ENCODE data around the gene NEK1. TPM values are rescaled to one million over a fixed set of nuclear protein-coding genes. Genes with fewer than 3 reads are reported as not detected.

Gene NEK1
- total RNA-seq, 1 donor from 2014 or later, result 11.0 TPM

GRCh38 chr4:169420291-169420690, 192.1 kb downstream of the NEK1 start:
- no peak for DNase-seq (ENCODE audit: low spot score in 2 of 2)
- Histone ChIP-seq H3K36me3 (peaks cover 0 to 2% of the 10 kb centered on the region in 2 donors), H3K27ac (no peak overlapping the region), H3K9me3 (no peaks in the 10 kb centered on the region), H3K4me1 (no peaks in the 10 kb centered on the region), H3K4me3 (no peak overlapping the region), H3K27me3 (no peaks in the 10 kb centered on the region)
- TF ChIP-seq, protein P1, sequence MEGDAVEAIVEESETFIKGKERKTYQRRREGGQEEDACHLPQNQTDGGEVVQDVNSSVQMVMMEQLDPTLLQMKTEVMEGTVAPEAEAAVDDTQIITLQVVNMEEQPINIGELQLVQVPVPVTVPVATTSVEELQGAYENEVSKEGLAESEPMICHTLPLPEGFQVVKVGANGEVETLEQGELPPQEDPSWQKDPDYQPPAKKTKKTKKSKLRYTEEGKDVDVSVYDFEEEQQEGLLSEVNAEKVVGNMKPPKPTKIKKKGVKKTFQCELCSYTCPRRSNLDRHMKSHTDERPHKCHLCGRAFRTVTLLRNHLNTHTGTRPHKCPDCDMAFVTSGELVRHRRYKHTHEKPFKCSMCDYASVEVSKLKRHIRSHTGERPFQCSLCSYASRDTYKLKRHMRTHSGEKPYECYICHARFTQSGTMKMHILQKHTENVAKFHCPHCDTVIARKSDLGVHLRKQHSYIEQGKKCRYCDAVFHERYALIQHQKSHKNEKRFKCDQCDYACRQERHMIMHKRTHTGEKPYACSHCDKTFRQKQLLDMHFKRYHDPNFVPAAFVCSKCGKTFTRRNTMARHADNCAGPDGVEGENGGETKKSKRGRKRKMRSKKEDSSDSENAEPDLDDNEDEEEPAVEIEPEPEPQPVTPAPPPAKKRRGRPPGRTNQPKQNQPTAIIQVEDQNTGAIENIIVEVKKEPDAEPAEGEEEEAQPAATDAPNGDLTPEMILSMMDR (IDR thresholded peaks at IDR 0.05), result no peak
- intact Hi-C loops (cut with DNase I), result no loop called here

DNA sequence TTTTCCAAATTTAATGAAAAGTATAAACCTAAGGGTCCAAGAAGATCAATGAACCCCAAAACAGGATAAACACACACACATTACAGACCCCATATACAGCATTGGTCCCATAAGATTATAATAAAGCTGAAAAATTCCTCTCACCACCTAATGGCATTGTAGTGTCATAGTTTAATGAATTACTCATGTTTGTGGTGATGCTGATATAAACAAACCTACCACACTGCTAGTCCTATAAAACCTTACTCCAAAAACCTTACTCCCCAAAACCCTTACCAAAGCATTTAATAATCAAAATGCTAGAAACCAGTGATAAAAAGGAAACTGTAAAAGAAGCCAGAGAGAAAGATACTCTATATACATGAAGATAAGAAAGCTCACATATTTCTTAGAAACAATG, 193.5 kb downstream of the NEK1 start:
- Histone ChIP-seq H3K36me3 (no peaks in the 10 kb centered on the region), H3K27ac (no peak overlapping the region), H3K4me3 (no peak overlapping the region), H3K4me1 (no peaks in the 10 kb centered on the region), H3K27me3 (no peaks in the 10 kb centered on the region), H3K9me3 (no peaks in the 10 kb centered on the region)
- DNase-seq (ENCODE audit: low spot score in 2 of 2), result no peak
- intact Hi-C loops (cut with DNase I), result no loop called here
- TF ChIP-seq, protein P1 (IDR thresholded peaks at IDR 0.05), result no peak

- H3K9me3 ChIP-seq, result no peaks in the 10 kb centered on the region
- DNase-seq (ENCODE audit: low spot score in 2 of 2), result no peak
- H3K4me3 ChIP-seq, result no peak overlapping the region
- H3K27me3 ChIP-seq, result no peaks in the 10 kb centered on the region
- H3K36me3 ChIP-seq, result no peaks in the 10 kb centered on the region
- TF ChIP-seq, protein P1 (IDR thresholded peaks at IDR 0.05), result no peak
- no peak overlapping the region for H3K27ac ChIP-seq
- H3K4me1 ChIP-seq, result no peaks in the 10 kb centered on the region
- intact Hi-C loops (cut with DNase I), result no loop called here
Observed at GRCh38 chr4:169417629-169418282, 194.6 kb downstream of the NEK1 start.

- H3K4me3 ChIP-seq, result no peak overlapping the region
- DNase-seq (ENCODE audit: low spot score in 2 of 2), result no peak
- no peaks in the 10 kb centered on the region for H3K9me3 ChIP-seq
- TF ChIP-seq, protein P1 (IDR thresholded peaks at IDR 0.05), result no peak
- no peak overlapping the region for H3K27ac ChIP-seq
- H3K27me3 ChIP-seq, result no peaks in the 10 kb centered on the region
- H3K36me3 ChIP-seq, result no peaks in the 10 kb centered on the region
- intact Hi-C loops (cut with DNase I), result no loop called here
- H3K4me1 ChIP-seq, result no peaks in the 10 kb centered on the region
Observed at GRCh38 chr4:169416997-169417396, 195.4 kb downstream of the NEK1 start.

GRCh38 chr4:169416461-169416860, 195.9 kb downstream of the NEK1 start:
- H3K9me3 ChIP-seq, result no peaks in the 10 kb centered on the region
- no peak overlapping the region for H3K4me3 ChIP-seq
- H3K4me1 ChIP-seq, result no peaks in the 10 kb centered on the region
- intact Hi-C loops (cut with DNase I), result no loop called here
- DNase-seq (ENCODE audit: low spot score in 2 of 2), result no peak
- no peak overlapping the region for H3K27ac ChIP-seq
- no peaks in the 10 kb centered on the region for H3K27me3 ChIP-seq
- H3K36me3 ChIP-seq, result no peaks in the 10 kb centered on the region
- TF ChIP-seq, protein P1 (IDR thresholded peaks at IDR 0.05), result no peak

DNA sequence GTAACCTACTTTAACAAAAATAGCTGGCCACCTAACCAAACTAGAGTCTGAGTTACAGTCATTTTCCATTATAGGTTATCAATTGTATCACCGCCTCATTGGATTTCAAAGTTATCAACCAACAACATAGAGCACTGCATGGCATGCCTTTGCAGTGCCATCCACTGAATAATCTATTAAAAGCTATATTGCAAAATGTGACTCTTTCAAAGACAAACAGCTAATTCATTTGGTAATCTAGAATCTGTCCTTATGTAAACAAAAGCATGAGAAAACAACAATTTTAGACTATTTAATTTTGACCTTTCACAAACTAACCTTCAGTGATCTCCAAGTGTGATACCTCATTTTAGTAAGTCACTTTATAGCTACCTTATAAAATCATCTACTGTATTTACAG, 197.5 kb downstream of the NEK1 start:
- Histone ChIP-seq H3K27me3 (no peaks in the 10 kb centered on the region), H3K4me1 (no peaks in the 10 kb centered on the region), H3K36me3 (no peaks in the 10 kb centered on the region), H3K9me3 (no peaks in the 10 kb centered on the region), H3K27ac (no peak overlapping the region), H3K4me3 (no peak overlapping the region)
- TF ChIP-seq, protein P1 (IDR thresholded peaks at IDR 0.05), result no peak
- intact Hi-C loops (cut with DNase I), result no loop called here
- DNase-seq (ENCODE audit: low spot score in 2 of 2), result no peak
